IPS-NIHi7 (cell line): ENCODE results near the gene MPO.
A peak's percentile ranks its signal among the peaks of the same experiment; 100 is the strongest.

Experiments used
- DNase-seq: peaks from one replicate; pipeline ENCODE4 v3.0.0; 2012; ENCODE audit warnings: mixed read lengths; ENCODE audit errors: extremely low spot score

MPO gene

GRCh38 chr17:58319173-58320162, 38.7 kb upstream of the MPO start:
- DNase-seq, result no peak

- no peak for DNase-seq
Observed at GRCh38 chr17:58318627-58319172, 38.0 kb upstream of the MPO start.

GRCh38 chr17:58318065-58318481, 37.3 kb upstream of the MPO start:
- DNase-seq, result no peak

- DNase-seq, result peak; percentile 81
Observed at GRCh38 chr17:58317421-58318064, 36.8 kb upstream of the MPO start.

- DNase-seq, result no peak
Observed at GRCh38 chr17:58316260-58316960, 35.7 kb upstream of the MPO start.

GRCh38 chr17:58315750-58316149, 35.0 kb upstream of the MPO start:
- no peak for DNase-seq

GRCh38 chr17:58315281-58315711, 34.6 kb upstream of the MPO start:
- DNase-seq, result no peak

GRCh38 chr17:58314706-58315015, 33.9 kb upstream of the MPO start:
- DNase-seq, result no peak

- DNase-seq, result no peak
Observed at GRCh38 chr17:58313815-58314705, 33.3 kb upstream of the MPO start.

GRCh38 chr17:58312829-58313228, 32.1 kb upstream of the MPO start:
- no peak for DNase-seq

- DNase-seq, result no peak
Observed at GRCh38 chr17:58312021-58312630, 31.4 kb upstream of the MPO start.

GRCh38 chr17:58311429-58311894, 30.7 kb upstream of the MPO start:
- no peak for DNase-seq

- no peak for DNase-seq
Observed at GRCh38 chr17:58310511-58311428, 30.0 kb upstream of the MPO start.

GRCh38 chr17:58309918-58310259, 29.2 kb upstream of the MPO start:
- DNase-seq, result no peak

- no peak for DNase-seq
Observed at GRCh38 chr17:58308985-58309917, 28.5 kb upstream of the MPO start.

- peak; percentile 83 for DNase-seq
Observed at GRCh38 chr17:58308173-58308984, 27.6 kb upstream of the MPO start.

GRCh38 chr17:58307468-58308172, 26.9 kb upstream of the MPO start:
- DNase-seq, result no peak
